ENCODE data around the gene LSS. TPM values are rescaled to one million over a fixed set of nuclear protein-coding genes. Genes with fewer than 3 reads are reported as not detected.
"Not testable (repeated sequence)": the region's sequence is repeated elsewhere in the genome, so short reads cannot be mapped to it uniquely, and the experiment has no call there.

Gene LSS
- total RNA-seq, 6 donors from 2014 or later: 71.7 to 266 (median 135) TPM

- WGBS, 2 donors: 88 to 93% methylated on average over 2 to 6 of the region's 6 CpGs
- no peak overlapping the region for H3K4me3 ChIP-seq
Observed at GRCh38 chr21:46172863-46173528, 55.6 kb downstream of the LSS start.

GRCh38 chr21:46171996-46172862 lies 56.3 kb downstream of the LSS start:
- WGBS, 2 donors: 88 to 89% methylated on average over 19 to 20 of the region's 21 CpGs
- H3K27ac ChIP-seq: no peak overlapping the region
- DNase-seq (no peak), ATAC-seq (ENCODE audit: low FRiP score in 2 of 2) (peak in 1 of 2 donors; percentile 46)
- no peaks in the 10 kb centered on the region for H3K4me1 ChIP-seq
- TF ChIP-seq EP300 (IDR thresholded peaks at IDR 0.05) (no peak), POLR2AphosphoS5 (IDR thresholded peaks at IDR 0.05) (no peak), POLR2A (IDR thresholded peaks at IDR 0.05) (no peak), CTCF (IDR thresholded peaks at IDR 0.05) (no peak)
- H3K4me3 ChIP-seq: no peak overlapping the region
- no peaks in the 10 kb centered on the region for H3K36me3 ChIP-seq
- no peaks in the 10 kb centered on the region for H3K27me3 ChIP-seq
- peaks cover 0 to 5% (median 2%) of the 10 kb centered on the region in 4 donors for H3K9me3 ChIP-seq

More at GRCh38 chr21:46172863-46173528, 55.6 kb downstream of the LSS start:
- Histone ChIP-seq H3K27me3 (no peaks in the 10 kb centered on the region), H3K27ac (no peak overlapping the region), H3K36me3 (no peaks in the 10 kb centered on the region), H3K9me3 (peaks cover 0 to 5% (median 2%) of the 10 kb centered on the region in 4 donors), H3K4me1 (no peaks in the 10 kb centered on the region)
- DNase-seq (peak in 1 of 2 donors; percentile 45), ATAC-seq (ENCODE audit: low FRiP score in 2 of 2) (no peak)
- no peak for TF ChIP-seq EP300 (IDR thresholded peaks at IDR 0.05)
- TF ChIP-seq POLR2AphosphoS5 (IDR thresholded peaks at IDR 0.05): no peak
- no peak for TF ChIP-seq CTCF (IDR thresholded peaks at IDR 0.05)
- TF ChIP-seq POLR2A (IDR thresholded peaks at IDR 0.05): no peak

GRCh38 chr21:46171585-46171984 lies 57.0 kb downstream of the LSS start:
- ATAC-seq (ENCODE audit: low FRiP score in 2 of 2) (no peak), DNase-seq (no peak)
- Histone ChIP-seq H3K27ac (no peak overlapping the region), H3K4me1 (no peaks in the 10 kb centered on the region), H3K9me3 (peaks cover 0 to 4% (median 0%) of the 10 kb centered on the region in 4 donors), H3K4me3 (no peak overlapping the region), H3K27me3 (no peaks in the 10 kb centered on the region), H3K36me3 (no peaks in the 10 kb centered on the region)
- WGBS, 2 donors: 57 to 71% methylated on average over 2 of the region's 2 CpGs
- TF ChIP-seq CTCF (IDR thresholded peaks at IDR 0.05): no peak
- no peak for TF ChIP-seq POLR2AphosphoS5 (IDR thresholded peaks at IDR 0.05)
- no peak for TF ChIP-seq POLR2A (IDR thresholded peaks at IDR 0.05)
- no peak for TF ChIP-seq EP300 (IDR thresholded peaks at IDR 0.05)

- H3K4me3 ChIP-seq; ATAC-seq (ENCODE audit: low FRiP score in 2 of 2); H3K27ac ChIP-seq; DNase-seq; H3K36me3 ChIP-seq; H3K27me3 ChIP-seq; H3K4me1 ChIP-seq; H3K9me3 ChIP-seq: not testable (repeated sequence)
- WGBS, 2 donors: 36 to 64% methylated on average over 1 of the region's 1 CpG
Observed at GRCh38 chr21:46170436-46171193, 58.0 kb downstream of the LSS start.
